RWPE2 (cell line): Measurements from ENCODE around the gene OTOR.

Source experiments
- ATAC-seq: fragments of 200-7000 bp; cut with Tn5 transposase; 3 replicates; pipeline ENCODE4 v1.9.1; 2021; ENCODE audit warnings: low read depth
- DNase-seq: peaks from one replicate; pipeline ENCODE4 v3.0.0-alpha.2; 2020; ENCODE audit warnings: low spot score
- H3K27ac ChIP-seq: fragments of 450-650 bp; 2 replicates; pipeline ENCODE4 v1.5.1; 2017; ENCODE audit warnings: mild to moderate bottlenecking; ENCODE audit not compliant: poor library complexity, severe bottlenecking
- H3K27me3 ChIP-seq: fragments of 250-450 bp; sonication (Bioruptor Pico); 2 replicates; pipeline ENCODE4 v1.5.1; 2021; ENCODE audit warnings: mild to moderate bottlenecking, moderate library complexity; ENCODE audit not compliant: insufficient read depth, poor library complexity, severe bottlenecking
- H3K36me3 ChIP-seq: fragments of 250-450 bp; sonication (Bioruptor Pico); 2 replicates; pipeline ENCODE4 v1.5.1; 2020; ENCODE audit warnings: low read depth, mild to moderate bottlenecking, moderate library complexity
- H3K4me1 ChIP-seq: fragments of 250-450 bp; sonication (Bioruptor Pico); 2 replicates; pipeline ENCODE4 v1.5.1; 2021; ENCODE audit warnings: mild to moderate bottlenecking, moderate library complexity; ENCODE audit not compliant: insufficient read depth, poor library complexity, severe bottlenecking
- H3K4me3 ChIP-seq: fragments of 250-450 bp; sonication (Bioruptor Pico); 2 replicates; pipeline ENCODE4 v1.5.1; 2021; ENCODE audit warnings: mild to moderate bottlenecking, moderate library complexity; ENCODE audit not compliant: severe bottlenecking
- H3K9me3 ChIP-seq: fragments of 250-450 bp; sonication (Bioruptor Pico); 2 replicates; pipeline ENCODE4 v1.5.1; 2021; ENCODE audit warnings: mild to moderate bottlenecking, moderate library complexity; ENCODE audit not compliant: severe bottlenecking
- TF ChIP-seq, protein P1 (sequence below): fragments of 450-650 bp; IDR thresholded peaks from one replicate; pipeline ENCODE4 v1.5.1; 2017; ENCODE audit warnings: mild to moderate bottlenecking, moderate library complexity; ENCODE audit not compliant: poor library complexity, severe bottlenecking

The OTOR gene

DNA sequence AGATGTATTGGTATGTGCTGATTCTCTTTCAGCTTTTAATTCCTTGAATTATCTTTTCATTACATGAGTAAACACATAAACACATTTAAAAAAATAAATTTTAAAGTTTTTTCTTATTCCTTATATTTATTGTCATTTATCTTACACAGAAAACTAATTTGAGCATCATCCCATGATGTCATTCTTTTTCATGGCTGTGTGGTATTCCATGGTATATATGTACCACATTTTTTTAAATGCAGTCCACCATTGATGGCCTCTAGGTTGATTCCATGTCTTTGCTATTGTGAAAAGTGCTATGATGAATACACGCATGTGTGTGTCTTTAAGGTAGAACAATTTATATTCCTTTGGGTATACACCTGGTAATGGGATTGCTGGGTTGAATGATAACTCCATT is 33.3 kb downstream of the OTOR start:
- Histone ChIP-seq H3K4me1 (no peaks in the 10 kb centered on the region), H3K27ac (no peak overlapping the region), H3K9me3 (no peaks in the 10 kb centered on the region), H3K27me3 (peaks cover 3% of the 10 kb centered on the region), H3K36me3 (no peaks in the 10 kb centered on the region), H3K4me3 (no peak overlapping the region)
- no peak for DNase-seq
- TF ChIP-seq, protein P1, sequence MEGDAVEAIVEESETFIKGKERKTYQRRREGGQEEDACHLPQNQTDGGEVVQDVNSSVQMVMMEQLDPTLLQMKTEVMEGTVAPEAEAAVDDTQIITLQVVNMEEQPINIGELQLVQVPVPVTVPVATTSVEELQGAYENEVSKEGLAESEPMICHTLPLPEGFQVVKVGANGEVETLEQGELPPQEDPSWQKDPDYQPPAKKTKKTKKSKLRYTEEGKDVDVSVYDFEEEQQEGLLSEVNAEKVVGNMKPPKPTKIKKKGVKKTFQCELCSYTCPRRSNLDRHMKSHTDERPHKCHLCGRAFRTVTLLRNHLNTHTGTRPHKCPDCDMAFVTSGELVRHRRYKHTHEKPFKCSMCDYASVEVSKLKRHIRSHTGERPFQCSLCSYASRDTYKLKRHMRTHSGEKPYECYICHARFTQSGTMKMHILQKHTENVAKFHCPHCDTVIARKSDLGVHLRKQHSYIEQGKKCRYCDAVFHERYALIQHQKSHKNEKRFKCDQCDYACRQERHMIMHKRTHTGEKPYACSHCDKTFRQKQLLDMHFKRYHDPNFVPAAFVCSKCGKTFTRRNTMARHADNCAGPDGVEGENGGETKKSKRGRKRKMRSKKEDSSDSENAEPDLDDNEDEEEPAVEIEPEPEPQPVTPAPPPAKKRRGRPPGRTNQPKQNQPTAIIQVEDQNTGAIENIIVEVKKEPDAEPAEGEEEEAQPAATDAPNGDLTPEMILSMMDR: no peak
- no peak for ATAC-seq

GRCh38 chr20:16785226-16785625 is 37.1 kb downstream of the OTOR start:
- Histone ChIP-seq H3K9me3 (no peaks in the 10 kb centered on the region), H3K27me3 (peaks cover 7% of the 10 kb centered on the region), H3K27ac (no peak overlapping the region), H3K36me3 (no peaks in the 10 kb centered on the region), H3K4me3 (no peak overlapping the region), H3K4me1 (no peaks in the 10 kb centered on the region)
- ATAC-seq (no peak), DNase-seq (no peak)
- TF ChIP-seq, protein P1: no peak
